ENCODE results near the gene STOX1.
"Not testable (repeated sequence)": the region's sequence is repeated elsewhere in the genome, so short reads cannot be mapped to it uniquely, and the experiment has no call there.

STOX1 gene

DNA sequence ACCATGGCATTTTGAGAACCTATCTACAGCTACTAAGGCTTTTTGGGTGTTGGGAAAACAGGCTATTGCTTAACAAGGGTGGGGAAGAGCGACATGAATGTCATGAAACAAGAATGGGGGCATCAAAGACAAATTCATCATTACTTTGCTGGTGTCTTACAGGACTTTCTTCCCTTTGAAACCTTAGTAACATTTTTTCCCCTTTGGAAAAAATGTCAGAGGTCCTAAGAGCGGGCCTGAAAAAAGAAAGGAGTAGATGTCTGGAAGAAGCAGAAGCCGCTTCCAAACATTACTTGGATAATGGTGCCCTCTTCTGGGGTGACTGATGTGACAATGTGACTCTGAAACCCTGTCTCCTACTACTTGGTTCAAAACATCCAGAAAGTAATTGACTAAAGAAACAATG, 70.0 kb downstream of the STOX1 start:
- DNase-seq, result peak; percentile 44

DNA sequence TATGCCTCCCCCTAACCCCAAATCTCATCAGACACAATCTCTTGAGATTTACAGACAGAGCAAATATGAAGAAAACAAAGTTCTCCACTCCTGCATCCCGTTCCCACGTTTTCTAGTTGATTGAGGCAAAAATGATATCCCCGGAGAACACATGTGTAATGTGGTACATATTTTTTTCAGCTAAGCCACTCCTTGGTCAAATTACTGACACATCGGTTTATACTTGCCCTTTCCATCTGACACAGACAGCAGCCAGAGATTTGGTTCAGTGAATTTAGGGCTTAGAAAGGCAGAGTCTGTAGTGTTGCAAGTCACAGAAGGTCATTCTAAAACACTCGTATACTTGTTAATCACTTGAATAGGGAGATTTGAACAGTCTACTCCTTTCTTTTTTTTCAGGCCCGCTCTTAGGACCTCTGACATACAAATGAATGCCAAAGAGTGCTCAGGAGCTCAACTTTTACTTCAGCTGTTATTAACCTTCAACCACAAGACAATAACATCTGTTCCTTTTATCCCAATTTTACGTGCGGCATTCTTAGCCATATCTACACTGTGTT, 71.9 kb downstream of the STOX1 start:
- no peak for DNase-seq

DNA sequence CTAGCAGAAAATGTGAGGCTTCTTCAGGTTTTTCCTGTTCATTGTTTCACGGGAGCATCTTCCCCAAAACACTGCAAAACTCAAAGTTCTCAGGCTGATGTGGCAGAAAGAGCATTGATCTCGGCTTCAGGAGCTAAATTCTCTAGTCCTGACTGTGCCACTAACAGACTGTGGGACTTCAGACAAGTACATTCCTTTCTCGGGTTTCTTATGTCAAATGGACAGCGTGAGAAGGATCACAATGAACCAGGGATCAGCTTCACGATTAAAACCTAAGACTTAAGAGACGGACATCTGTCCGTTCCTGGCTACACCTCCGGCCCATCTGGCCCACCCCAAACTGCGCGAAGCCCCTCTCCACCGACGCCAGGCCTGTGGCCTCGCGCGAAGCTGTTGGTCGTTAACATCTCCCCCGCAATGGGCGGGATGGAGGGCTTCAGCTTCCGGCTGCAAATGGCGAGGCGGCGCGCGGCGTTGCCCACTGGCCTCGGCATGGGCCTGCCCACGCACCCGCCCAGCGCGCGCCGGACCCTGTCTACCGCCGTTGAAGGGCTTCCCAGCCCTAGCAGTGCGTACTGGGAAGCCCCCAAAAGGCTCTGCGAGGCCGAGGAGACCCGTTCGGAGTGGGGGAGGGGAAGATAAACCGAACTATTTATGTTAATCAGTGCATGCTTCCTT, 73.2 kb downstream of the STOX1 start:
- DNase-seq, result peak; percentile 66

DNA sequence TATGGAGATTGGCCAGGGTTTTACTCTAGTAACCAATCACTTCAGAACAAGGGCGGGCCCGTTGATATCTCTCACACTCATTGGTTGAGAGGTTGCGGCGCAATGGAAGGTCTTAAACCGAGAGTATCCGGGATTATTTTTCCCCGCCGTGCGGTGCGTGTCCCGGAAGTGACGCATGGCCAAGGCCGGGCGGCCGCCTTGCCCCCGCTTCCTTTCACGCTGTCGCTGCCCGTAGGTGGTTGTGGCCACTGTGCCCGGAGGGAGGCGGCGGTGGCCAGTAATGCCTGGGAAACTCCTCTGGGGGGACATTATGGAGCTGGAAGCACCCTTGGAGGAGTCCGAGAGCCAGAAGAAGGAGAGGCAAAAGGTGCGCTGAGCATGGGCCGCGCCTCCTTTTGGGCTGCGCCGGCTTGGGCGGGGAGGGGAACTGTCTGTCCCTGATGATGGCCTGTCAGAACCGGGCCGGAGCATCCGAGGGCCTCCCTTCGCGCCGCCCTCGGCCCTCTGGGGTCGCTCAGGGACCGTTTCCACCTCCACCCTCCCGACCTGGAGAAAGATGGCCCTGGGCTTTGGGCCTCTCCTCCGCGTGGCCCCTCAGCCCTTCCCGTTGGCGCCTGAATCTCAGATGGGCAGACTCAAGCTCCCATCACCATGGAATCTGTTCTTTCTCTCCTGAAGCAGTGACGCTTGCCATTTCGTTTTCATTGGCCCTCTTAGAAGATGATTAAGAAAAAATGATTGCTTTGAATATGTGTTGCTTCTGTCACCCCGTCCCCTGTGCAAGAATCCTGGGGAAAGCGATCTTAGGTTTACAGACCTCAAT, 74.0 kb downstream of the STOX1 start, which contains the start of gene DDX50:
DDX50 (plus strand) TSS at position 211 of the 823 bp plus-strand sequence; CDS start at position 281, 70 bp downstream.
- DNase-seq, result peak; percentile 98

DNA sequence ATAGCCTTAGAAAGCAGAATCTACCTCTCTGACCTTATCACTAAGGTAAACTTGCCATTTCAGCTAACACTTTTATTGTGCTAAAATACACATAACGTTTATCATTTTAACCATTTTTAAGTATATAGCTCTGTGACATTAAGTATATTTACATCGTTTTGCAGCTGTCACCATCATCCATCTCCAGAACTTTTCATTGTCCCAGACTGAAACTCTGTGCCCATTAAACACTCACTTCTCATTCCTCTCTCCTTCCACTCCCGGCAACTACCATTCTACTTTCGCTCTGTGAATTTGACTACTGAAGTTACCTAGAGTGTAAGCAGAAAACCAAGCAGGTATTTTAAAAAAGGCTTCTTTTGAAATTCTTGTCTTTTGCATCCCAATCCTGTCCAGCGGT, 75.1 kb downstream of the STOX1 start:
- DNase-seq, result no peak

DNA sequence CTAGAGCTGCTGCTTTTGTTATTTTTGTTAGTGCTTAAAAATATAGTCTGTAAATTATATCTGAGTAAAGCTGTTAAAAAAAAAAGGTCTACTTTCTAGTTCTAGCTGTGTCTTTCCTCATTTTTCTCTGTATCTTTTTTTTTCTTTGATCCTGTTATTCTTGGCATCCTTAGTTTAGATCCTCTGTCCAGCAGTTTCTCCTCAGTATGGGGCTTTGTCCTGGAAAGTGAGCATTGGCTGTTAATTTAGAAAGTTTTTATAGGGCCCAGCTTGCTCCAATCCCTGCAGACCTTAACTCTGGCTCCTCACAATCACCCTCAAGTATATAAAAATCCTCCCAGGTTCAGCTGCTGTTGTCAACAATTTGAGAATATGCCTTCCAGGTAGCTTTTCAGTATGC, 97.3 kb downstream of the STOX1 start:
- no peak for DNase-seq

DNA sequence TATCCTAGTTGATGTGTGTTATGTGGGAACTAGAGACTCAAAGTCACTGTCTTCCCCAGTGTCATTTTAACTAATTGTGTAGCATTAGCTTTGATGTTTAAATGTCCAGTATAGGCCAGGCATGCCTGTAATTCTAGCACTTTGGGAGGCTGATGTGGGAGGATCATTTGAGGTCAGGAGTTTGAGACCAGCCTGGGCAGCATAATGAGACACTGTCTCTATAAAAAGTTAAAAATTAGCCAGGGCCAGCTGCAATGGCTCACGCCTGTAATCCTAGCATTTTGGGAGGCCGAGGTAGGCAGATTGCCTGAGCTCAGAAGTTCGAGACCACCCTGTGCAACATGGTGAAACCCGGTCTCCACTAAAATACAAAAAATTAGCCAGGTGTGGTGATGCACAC, 98.2 kb downstream of the STOX1 start:
- DNase-seq, result no peak

DNA sequence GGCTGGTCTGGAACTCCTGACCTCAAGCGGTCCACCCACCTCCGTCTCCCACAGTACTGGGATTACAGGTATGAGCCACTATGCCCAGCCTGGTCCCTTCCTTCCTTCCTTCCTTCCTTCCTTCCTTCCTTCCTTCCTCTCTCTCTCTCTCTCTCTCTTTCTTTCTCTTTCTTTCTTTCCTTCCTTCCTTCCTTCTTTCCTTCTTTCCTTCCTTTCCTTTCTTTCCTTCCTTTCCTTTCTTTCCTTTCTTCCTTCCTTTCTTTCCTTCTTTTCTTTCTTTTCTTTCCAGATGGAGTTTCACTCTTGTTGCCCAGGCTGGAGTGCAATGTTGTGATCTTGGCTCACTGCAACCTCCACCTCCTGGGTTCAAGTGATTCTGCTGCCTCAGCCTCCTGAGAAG, 101.8 kb downstream of the STOX1 start:
- DNase-seq, result not testable (repeated sequence)

DNA sequence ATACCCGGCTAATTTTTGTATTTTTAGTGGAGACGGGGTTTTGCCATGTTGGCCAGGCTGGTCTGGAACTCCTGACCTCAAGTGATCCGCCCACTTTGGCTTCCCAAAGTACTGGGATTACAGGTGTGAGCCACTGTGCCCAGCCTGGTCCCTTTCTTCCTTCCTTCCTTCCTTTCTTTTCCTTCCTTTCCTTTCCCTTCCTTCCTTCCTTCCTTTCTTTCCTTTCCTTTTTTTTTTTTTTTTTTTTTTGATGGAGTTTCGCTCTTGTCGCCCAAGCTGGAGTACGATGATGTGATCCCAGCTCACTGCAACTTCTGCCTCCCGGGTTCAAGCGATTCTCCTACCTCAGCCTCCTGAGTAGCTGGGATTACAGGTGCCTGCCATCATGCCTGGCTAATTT, 102.6 kb downstream of the STOX1 start:
- not testable (repeated sequence) for DNase-seq

DNA sequence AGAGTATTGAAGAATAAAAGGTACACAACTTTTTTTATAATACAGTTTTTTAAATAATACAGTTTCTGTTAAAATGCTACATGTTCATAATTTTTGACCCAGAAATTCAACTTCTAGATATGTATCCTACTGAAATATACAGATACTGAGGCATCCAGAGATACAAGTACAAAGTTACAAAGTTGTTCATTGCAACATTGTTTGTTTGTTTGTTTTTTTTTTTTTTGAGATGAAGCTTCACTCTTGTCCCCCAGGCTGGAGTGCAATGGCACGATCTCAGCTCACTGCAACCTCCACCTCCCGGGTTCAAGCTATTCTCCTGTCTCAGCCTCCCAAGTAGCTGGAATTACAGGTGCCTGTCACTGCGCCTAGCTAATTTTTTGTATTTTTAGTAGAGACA, 105.5 kb downstream of the STOX1 start:
- DNase-seq, result not testable (repeated sequence)

DNA sequence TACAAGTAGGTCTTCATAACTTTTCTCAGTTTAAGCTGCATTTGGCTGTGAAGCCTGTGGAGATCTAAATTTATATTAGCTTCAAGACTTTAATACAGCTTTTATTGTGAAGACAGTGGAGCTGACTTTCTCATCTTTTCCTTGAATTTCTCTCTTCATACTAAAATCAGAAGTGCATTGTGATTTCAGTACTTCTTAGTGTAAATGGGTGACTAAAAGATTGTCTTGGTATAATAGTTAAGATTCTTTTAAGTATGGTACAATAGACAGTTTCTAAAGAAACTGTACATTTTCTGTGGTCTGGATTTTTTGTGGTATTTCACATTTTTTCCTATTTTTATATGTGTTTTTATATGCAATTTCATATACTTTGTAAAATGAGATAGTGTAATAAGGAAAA, 107.7 kb downstream of the STOX1 start:
- DNase-seq, result no peak

DNA sequence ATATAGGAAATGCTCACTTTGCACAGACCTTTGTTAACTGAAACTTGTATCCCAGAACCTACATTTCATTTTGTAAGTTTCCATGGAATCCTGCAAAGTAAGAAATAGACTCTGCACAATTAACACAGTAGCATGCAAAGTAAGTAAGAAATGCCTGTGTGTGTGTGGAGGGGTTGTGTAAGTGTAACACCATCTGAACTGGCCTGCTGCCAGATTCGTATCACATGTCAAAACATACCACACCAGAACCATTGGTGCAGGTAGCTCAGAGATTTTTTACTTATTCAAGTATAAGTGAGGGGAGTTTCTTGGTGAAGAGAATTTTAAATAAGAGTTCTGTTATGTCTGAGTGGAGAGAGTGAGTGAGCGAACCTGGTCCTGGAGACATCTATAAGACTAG, 110.8 kb downstream of the STOX1 start:
- no peak for DNase-seq

DNA sequence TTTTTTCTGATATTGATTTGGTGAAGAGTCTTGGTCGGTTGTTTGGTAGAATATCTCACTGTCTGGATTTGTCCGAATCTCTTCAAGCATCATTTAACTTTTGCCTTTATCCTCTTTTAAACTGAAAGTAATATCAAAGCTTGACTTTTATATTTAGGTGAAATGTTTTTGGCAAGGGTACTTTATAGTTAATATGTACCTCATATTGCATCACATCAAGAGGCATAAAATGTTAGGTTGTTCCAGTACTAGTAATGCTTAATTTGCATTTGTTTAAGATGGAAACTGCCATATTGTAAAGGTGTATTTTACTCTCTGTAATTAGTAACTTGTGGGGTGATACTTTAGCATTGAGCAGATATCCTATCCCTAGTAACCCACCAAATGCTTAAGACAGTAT, 111.6 kb downstream of the STOX1 start:
- DNase-seq, result no peak

DNA sequence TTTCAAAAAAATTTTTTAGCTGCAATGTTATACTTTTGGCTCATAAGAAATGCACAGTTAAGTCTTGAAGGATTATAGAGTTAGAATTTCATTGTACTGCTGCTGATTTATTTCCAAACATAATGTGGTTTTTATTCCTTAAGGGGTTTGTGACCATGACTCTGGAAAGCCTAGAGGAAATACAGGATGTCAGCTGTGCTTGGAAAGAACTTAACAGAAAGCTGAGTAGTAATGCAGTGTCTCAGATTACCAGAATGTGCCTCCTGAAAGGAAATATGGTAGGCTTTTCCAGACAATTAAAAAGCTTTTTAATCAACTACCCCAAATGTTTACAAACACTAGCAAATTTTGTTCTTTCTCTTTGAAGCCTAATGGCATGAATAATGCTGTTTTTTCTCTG, 113.6 kb downstream of the STOX1 start:
- not testable (repeated sequence) for DNase-seq
